Activated naive CD4-positive, alpha-beta T cell treated with anti-CD3 and anti-CD28 coated beads, Interleukin-2, amount 50 U/mL, for 16 hours (primary cell): ENCODE data around the gene BSG.
"Not testable (repeated sequence)": the region's sequence is repeated elsewhere in the genome, so short reads cannot be mapped to it uniquely, and the experiment has no call there.

Source experiments
- DNase-seq: peaks from one replicate; pipeline ENCODE4 v3.0.0-alpha.2; 2020

Gene BSG

GRCh38 chr19:605061-605971, 32.9 kb downstream of the BSG start:
- not testable (repeated sequence) for DNase-seq

- no peak for DNase-seq
Observed at GRCh38 chr19:607301-608154, 35.1 kb downstream of the BSG start.

GRCh38 chr19:608155-609003, 36.0 kb downstream of the BSG start:
- no peak for DNase-seq

- no peak for DNase-seq
Observed at GRCh38 chr19:609004-609346, 36.6 kb downstream of the BSG start.

- DNase-seq: no peak
Observed at GRCh38 chr19:610071-610800, 37.8 kb downstream of the BSG start.

GRCh38 chr19:610801-611480, 38.5 kb downstream of the BSG start:
- peak; percentile 57 for DNase-seq

- peak; percentile 62 for DNase-seq
Observed at GRCh38 chr19:611481-611868, 39.1 kb downstream of the BSG start.

- DNase-seq: no peak
Observed at GRCh38 chr19:612941-613340, 40.5 kb downstream of the BSG start.

- DNase-seq: no peak
Observed at GRCh38 chr19:613732-614567, 41.6 kb downstream of the BSG start.

- no peak for DNase-seq
Observed at GRCh38 chr19:615619-616018, 43.2 kb downstream of the BSG start.

GRCh38 chr19:616062-616700, 43.8 kb downstream of the BSG start:
- DNase-seq: no peak

- no peak for DNase-seq
Observed at GRCh38 chr19:616747-617526, 44.5 kb downstream of the BSG start.

GRCh38 chr19:617551-618246, 45.3 kb downstream of the BSG start:
- DNase-seq: no peak

GRCh38 chr19:618247-618619, 45.8 kb downstream of the BSG start:
- DNase-seq: no peak

GRCh38 chr19:618674-619285, 46.4 kb downstream of the BSG start:
- DNase-seq: no peak

GRCh38 chr19:619286-620002, 47.0 kb downstream of the BSG start:
- DNase-seq: no peak

- no peak for DNase-seq
Observed at GRCh38 chr19:620166-620862, 47.9 kb downstream of the BSG start.
